Endothelial cell of umbilical vein (primary cell): Measurements from ENCODE around the gene APC2. TPM values are rescaled to one million over a fixed set of nuclear protein-coding genes. Genes with fewer than 3 reads are reported as not detected.

Source experiments
- BruUV-seq: library from RNA; stranded (reverse); fragments of 400-500 nt; replicated peaks from 2 replicates; lab custom pipeline; 2021; lab: Mats Ljungman, UMichigan
- CTCF ChIA-PET: fragments of 300-600, 350-600 bp; sonication (Branson Sonifier 250); formaldehyde crosslinking; loops from one replicate; lab custom pipeline; 2021; ENCODE audit warnings: antibody characterized with exemption, inconsistent platforms; lab: Charles Lee
- POLR2A ChIA-PET: fragments of 300-600, 350-600 bp; sonication (Branson Sonifier 250); formaldehyde crosslinking; loops from one replicate; lab custom pipeline; 2021; ENCODE audit warnings: antibody characterized with exemption, inconsistent platforms; lab: Charles Lee
- DNase-seq: peaks from one replicate; pipeline ENCODE4 v3.0.0-alpha.2; 2011; ENCODE audit warnings: low read depth, low spot score
- FAIRE-seq: peaks from 2 replicates; lab custom pipeline; 2011; peaks lifted over from hg19 to GRCh38; lab: Jason Lieb, UNC
- H2AFZ ChIP-seq: 2 replicates; pipeline ENCODE4 v1.6.0; 2012; ENCODE audit warnings: low read depth, low read length, control low read depth, inconsistent platforms
- H3K27ac ChIP-seq: 2 replicates; pipeline ENCODE4 v1.5.1; 2011; ENCODE audit warnings: low read depth, mild to moderate bottlenecking, control low read depth, low read length, moderate library complexity; ENCODE audit not compliant: insufficient read depth
- H3K27me3 ChIP-seq, 2 experiments: 2 replicates each; pipeline versions ENCODE4 v1.6.0 to v1.6.1; 2011; ENCODE audit warnings: low read length in 2 of 2, mixed read lengths in 1 of 2; ENCODE audit not compliant: control insufficient read depth in 2 of 2, insufficient read depth in 2 of 2
- H3K36me3 ChIP-seq, 2 experiments: 2 replicates in 1 of 2; 3 replicates in 1 of 2; pipeline ENCODE4 v1.5.1; 2011; ENCODE audit warnings: low read length in 2 of 2, mild to moderate bottlenecking in 1 of 2, moderate library complexity in 1 of 2; ENCODE audit not compliant: control insufficient read depth in 2 of 2, insufficient read depth in 2 of 2; ENCODE audit errors: extremely low read depth in 1 of 2
- H3K4me1 ChIP-seq: 3 replicates; pipeline ENCODE4 v1.5.1; 2011; ENCODE audit warnings: mild to moderate bottlenecking, low read length; ENCODE audit not compliant: control insufficient read depth, insufficient read depth; ENCODE audit errors: extremely low read depth
- H3K4me2 ChIP-seq: 2 replicates; pipeline ENCODE4 v1.6.1; 2011; ENCODE audit warnings: low read length, control low read depth, mixed read lengths; ENCODE audit not compliant: insufficient read depth
- H3K4me3 ChIP-seq, 3 experiments: fragments of 200-600 bp in 1 of 3; sonication (generic), shearing (Covaris generic) in 1 of 3; replicated peaks in 1 of 3; 2 replicates each; pipeline ENCODE4 v1.5.1; 2011 to 2016; ENCODE audit warnings: control low read depth in 3 of 3, low read length in 3 of 3, mild to moderate bottlenecking in 2 of 3, inconsistent platforms in 1 of 3, low read depth in 1 of 3, moderate library complexity in 1 of 3; ENCODE audit not compliant: insufficient read depth in 1 of 3
- H3K79me2 ChIP-seq: 2 replicates; pipeline ENCODE4 v1.6.0; 2012; ENCODE audit warnings: low read length, inconsistent platforms; ENCODE audit not compliant: control insufficient read depth, insufficient read depth
- H3K9ac ChIP-seq: replicated peaks from 2 replicates; pipeline ENCODE3; 2011; ENCODE audit warnings: low read length, control low read depth; ENCODE audit not compliant: insufficient read depth; ENCODE audit errors: extremely low read depth
- H3K9me1 ChIP-seq: replicated peaks from 3 replicates; pipeline ENCODE4 v1.6.0; 2011; ENCODE audit warnings: mild to moderate bottlenecking, low read length; ENCODE audit not compliant: control insufficient read depth, insufficient read depth; ENCODE audit errors: extremely low read depth
- H3K9me3 ChIP-seq: replicated peaks from 2 replicates; pipeline ENCODE4 v1.5.1; 2012; ENCODE audit warnings: low read length, inconsistent platforms; ENCODE audit not compliant: control insufficient read depth, insufficient read depth
- H4K20me1 ChIP-seq: replicated peaks from 2 replicates; pipeline ENCODE3; 2011; ENCODE audit warnings: mild to moderate bottlenecking, low read length; ENCODE audit not compliant: control insufficient read depth, insufficient read depth; ENCODE audit errors: extremely low read depth
- CTCF ChIP-seq, 2 donors: IDR thresholded peaks; 1 replicate in 1 of 2; 2 replicates in 1 of 2; pipeline ENCODE4 v1.5.1; 2011; ENCODE audit warnings: low read length in 2 of 2, mild to moderate bottlenecking in 2 of 2, moderate library complexity in 2 of 2, control low read depth in 1 of 2, inconsistent platforms in 1 of 2, low read depth in 1 of 2; ENCODE audit not compliant: insufficient read depth in 1 of 2; ENCODE audit errors: extremely low read depth in 1 of 2
- EZH2 ChIP-seq: IDR thresholded peaks from 2 replicates; pipeline ENCODE4 v1.6.1; 2012; ENCODE audit warnings: borderline replicate concordance, low read depth, mild to moderate bottlenecking, moderate library complexity, low read length, inconsistent platforms; ENCODE audit not compliant: severe bottlenecking
- FOS ChIP-seq: IDR thresholded peaks from 2 replicates; pipeline ENCODE4 v1.6.1; 2011; ENCODE audit warnings: mild to moderate bottlenecking, low read length, moderate library complexity, borderline replicate concordance; ENCODE audit not compliant: insufficient read depth
- GATA2 ChIP-seq: IDR thresholded peaks from 2 replicates; pipeline ENCODE4 v1.7.0; 2011; ENCODE audit warnings: low read depth, mild to moderate bottlenecking, moderate library complexity, mixed read lengths, low read length; ENCODE audit not compliant: insufficient read length, insufficient read depth
- JUN ChIP-seq: IDR thresholded peaks from 2 replicates; pipeline ENCODE4 v1.6.1; 2011; ENCODE audit warnings: borderline replicate concordance, low read depth; ENCODE audit not compliant: insufficient read length, insufficient read depth
- MAX ChIP-seq: IDR thresholded peaks from 2 replicates; pipeline ENCODE4 v1.6.1; 2011; ENCODE audit not compliant: insufficient read depth, insufficient read length
- MYC ChIP-seq: IDR thresholded peaks from one replicate; pipeline ENCODE4 v1.6.1; 2011; ENCODE audit warnings: mild to moderate bottlenecking, low read depth, low read length
- POLR2A ChIP-seq: IDR thresholded peaks from 2 replicates; pipeline ENCODE4 v1.6.1; 2012; ENCODE audit warnings: low read depth, mild to moderate bottlenecking, control low read depth, low read length
- POLR2AphosphoS5 ChIP-seq: IDR thresholded peaks from 2 replicates; pipeline ENCODE4 v1.6.1; 2012; ENCODE audit warnings: low read depth, mild to moderate bottlenecking, control low read depth, low read length, moderate library complexity; ENCODE audit not compliant: insufficient read depth
- dilution Hi-C: fragments of 300-500 bp; cut with MboI; formaldehyde crosslinking; loops from one replicate; pipeline ENCODE4 v1.15.0; 2019; ENCODE audit warnings: low sequenced_read_pairs; ENCODE audit not compliant: extremely low pct_ligation_motif_present
- intact Hi-C: fragments of 100-400 bp; cut with micrococcal nuclease; formaldehyde crosslinking; loops from one replicate; pipeline ENCODE4 v1.10.0; 2022
- polyA plus RNA-seq, 4 experiments: library from polyadenylated mRNA; depleted of rRNA in 3 of 4; stranded (reverse) in 3 of 4; unstranded in 1 of 4; fragments of >200 nt; gene quantifications; 2 replicates each; pipeline versions ENCODE4 v1.2.1 to v1.2.3, GENCODE V29; 2011 to 2012; ENCODE audit warnings: missing spikeins in 1 of 4
- total RNA-seq: library from RNA; stranded (reverse); gene quantifications from 2 replicates; pipeline ENCODE4 v1.2.3, GENCODE V29; 2021

Gene APC2
- total and polyA plus RNA-seq, 2 donors (not counting 3 experiments of a cell fraction or from before 2014, with no cell fraction given), result 0.01 to 0.04 TPM

- FAIRE-seq (no peak), DNase-seq (no peak)
- Histone ChIP-seq H3K4me1 (no peaks in the 10 kb centered on the region), H2AFZ (no peak overlapping the region), H3K9me3 (no peaks in the 10 kb centered on the region), H3K27me3 (peaks cover 5 to 8% of the 10 kb centered on the region in 2 experiments), H3K9me1 (no peaks in the 10 kb centered on the region), H3K9ac (no peak overlapping the region), H3K79me2 (no peaks in the 10 kb centered on the region), H3K4me2 (no peak overlapping the region), H3K27ac (no peak overlapping the region), H3K4me3 (no peak overlapping the region), H4K20me1 (no peaks in the 10 kb centered on the region), H3K36me3 (no peaks in the 10 kb centered on the region)
- no TSS peak for BruUV-seq
- ChIA-PET POLR2A (no interaction called here), CTCF (interaction anchor here (0.8 kb wide), 1 partner anchor 46 kb away, joined by 3 read pairs; no protein-coding TSS in a partner anchor)
- intact Hi-C loops, result loop anchor here (5.0 kb wide), 1 partner anchor 229 kb away; no protein-coding TSS in a partner anchor
- no peak for TF ChIP-seq POLR2AphosphoS5
- no peak for TF ChIP-seq MYC
- TF ChIP-seq POLR2A, result no peak
- TF ChIP-seq FOS, result no peak
- no peak for TF ChIP-seq EZH2
- no peak for TF ChIP-seq MAX
- no peak for TF ChIP-seq CTCF (IDR thresholded peaks at IDR 0.05; ENCODE audit: extremely low read depth in 1 of 2, insufficient read depth in 1 of 2, low read depth in 1 of 2, low read length in 2 of 2)
- no peak for TF ChIP-seq GATA2
- TF ChIP-seq JUN, result no peak
- dilution Hi-C loops, result no loop called here
These were observed 61.7 kb downstream of the APC2 start for GRCh38 chr19:1511318-1512317.
